ENCODE data around the gene TAB2. TPM values are rescaled to one million over a fixed set of nuclear protein-coding genes. Genes with fewer than 3 reads are reported as not detected.

Gene TAB2
- total RNA-seq, 4 donors from 2014 or later: 63.7 to 73.5 (median 69.2) TPM

DNA sequence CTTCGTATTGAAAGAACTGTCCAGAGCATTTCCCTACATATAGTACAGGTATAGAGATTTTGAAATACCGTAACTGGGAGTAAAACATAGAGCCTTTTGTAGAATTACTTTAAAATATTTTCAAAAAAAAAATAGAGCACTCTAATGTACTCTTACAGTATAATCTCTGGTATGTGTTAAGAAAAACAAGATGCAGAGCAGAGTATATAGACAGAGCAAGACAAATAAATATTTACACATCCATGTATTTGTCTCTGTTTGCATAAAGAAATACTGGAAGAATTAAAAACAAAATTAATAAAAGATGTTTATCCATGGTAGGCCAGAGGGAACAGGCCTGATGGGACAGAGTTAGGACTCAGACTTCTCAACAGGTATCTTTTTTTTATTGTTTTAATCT, 54.5 kb downstream of the TAB2 start:
- TF ChIP-seq POLR2A (IDR thresholded peaks at IDR 0.05): no peak
- TF ChIP-seq, protein P1, sequence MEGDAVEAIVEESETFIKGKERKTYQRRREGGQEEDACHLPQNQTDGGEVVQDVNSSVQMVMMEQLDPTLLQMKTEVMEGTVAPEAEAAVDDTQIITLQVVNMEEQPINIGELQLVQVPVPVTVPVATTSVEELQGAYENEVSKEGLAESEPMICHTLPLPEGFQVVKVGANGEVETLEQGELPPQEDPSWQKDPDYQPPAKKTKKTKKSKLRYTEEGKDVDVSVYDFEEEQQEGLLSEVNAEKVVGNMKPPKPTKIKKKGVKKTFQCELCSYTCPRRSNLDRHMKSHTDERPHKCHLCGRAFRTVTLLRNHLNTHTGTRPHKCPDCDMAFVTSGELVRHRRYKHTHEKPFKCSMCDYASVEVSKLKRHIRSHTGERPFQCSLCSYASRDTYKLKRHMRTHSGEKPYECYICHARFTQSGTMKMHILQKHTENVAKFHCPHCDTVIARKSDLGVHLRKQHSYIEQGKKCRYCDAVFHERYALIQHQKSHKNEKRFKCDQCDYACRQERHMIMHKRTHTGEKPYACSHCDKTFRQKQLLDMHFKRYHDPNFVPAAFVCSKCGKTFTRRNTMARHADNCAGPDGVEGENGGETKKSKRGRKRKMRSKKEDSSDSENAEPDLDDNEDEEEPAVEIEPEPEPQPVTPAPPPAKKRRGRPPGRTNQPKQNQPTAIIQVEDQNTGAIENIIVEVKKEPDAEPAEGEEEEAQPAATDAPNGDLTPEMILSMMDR (IDR thresholded peaks at IDR 0.05 in 4 of 5, conservative IDR thresholded peaks at IDR 0.05 in 1 of 5): no peak
- Histone ChIP-seq H3K36me3 (no peaks in the 10 kb centered on the region), H3K4me3 (no peak overlapping the region), H3K27me3 (no peaks in the 10 kb centered on the region), H3K4me1 (peaks cover 5 to 9% of the 10 kb centered on the region in 2 donors), H3K9me3 (no peaks in the 10 kb centered on the region), H3K27ac (no peak overlapping the region)
- in situ Hi-C loops (cut with MboI; ENCODE audit: low sequenced_read_pairs in 4 of 4): no loop called here
- DNase-seq (no peak), ATAC-seq (no peak)
- intact Hi-C loops (cut with DNase I; ENCODE audit: low total_unique reads): no loop called here

DNA sequence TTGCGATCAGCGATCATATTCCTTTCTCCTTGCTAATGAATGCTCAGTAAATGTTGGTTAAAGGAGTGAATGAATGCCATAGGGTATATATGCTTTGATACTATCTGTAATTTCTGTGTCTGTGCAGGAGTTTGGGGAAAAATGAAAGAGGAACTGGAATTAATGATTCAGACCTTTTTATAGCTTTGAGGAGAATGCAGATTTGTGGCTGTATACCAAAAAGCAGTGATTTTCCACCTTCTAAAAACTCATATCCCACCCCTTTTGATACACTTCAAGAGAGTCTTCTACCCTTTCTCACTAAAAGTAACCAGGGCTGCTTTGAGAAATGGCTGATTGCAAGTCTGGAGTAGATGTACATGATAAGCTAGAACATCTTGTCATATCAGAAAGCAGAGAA, 56.0 kb downstream of the TAB2 start:
- Histone ChIP-seq H3K27ac (no peak overlapping the region), H3K4me3 (no peak overlapping the region), H3K4me1 (no peaks in the 10 kb centered on the region), H3K36me3 (peaks cover 0 to 8% of the 10 kb centered on the region in 2 donors), H3K27me3 (no peaks in the 10 kb centered on the region), H3K9me3 (no peaks in the 10 kb centered on the region)
- TF ChIP-seq, protein P1 (IDR thresholded peaks at IDR 0.05 in 4 of 5, conservative IDR thresholded peaks at IDR 0.05 in 1 of 5): no peak
- TF ChIP-seq POLR2A (IDR thresholded peaks at IDR 0.05): no peak
- in situ Hi-C loops (cut with MboI; ENCODE audit: low sequenced_read_pairs in 4 of 4): no loop called here
- ATAC-seq: no peak
- DNase-seq: no peak
- intact Hi-C loops (cut with DNase I; ENCODE audit: low total_unique reads): no loop called here

DNA sequence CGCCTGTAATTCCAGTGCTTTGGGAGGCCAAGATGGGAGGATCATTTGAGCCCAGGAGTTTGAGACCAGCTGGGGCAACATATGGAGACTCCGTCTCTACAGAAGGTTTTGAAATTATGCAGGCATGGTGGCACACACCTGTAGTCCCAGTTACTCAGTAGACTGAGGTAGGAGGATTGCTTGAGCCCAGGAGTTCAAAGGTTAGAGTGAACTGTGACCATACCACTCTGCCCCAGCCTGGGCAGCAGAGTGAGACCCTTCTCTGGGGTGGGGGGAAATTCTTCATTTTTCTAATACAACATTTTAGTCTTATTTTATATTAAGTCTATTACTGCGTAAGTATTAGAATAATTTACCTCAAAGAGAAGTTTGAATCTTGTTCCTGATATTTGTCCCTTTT, 62.5 kb downstream of the TAB2 start:
- no peaks in the 10 kb centered on the region for H3K9me3 ChIP-seq
- H3K4me3 ChIP-seq: no peak overlapping the region
- in situ Hi-C loops (cut with MboI; ENCODE audit: low sequenced_read_pairs in 4 of 4) (no loop called here), intact Hi-C loops (cut with DNase I; ENCODE audit: low total_unique reads) (no loop called here)
- H3K36me3 ChIP-seq: peaks cover 0 to 38% of the 10 kb centered on the region in 2 donors
- DNase-seq (no peak), ATAC-seq (no peak)
- no peak overlapping the region for H3K27ac ChIP-seq
- no peaks in the 10 kb centered on the region for H3K27me3 ChIP-seq
- no peak for TF ChIP-seq POLR2A (IDR thresholded peaks at IDR 0.05)
- TF ChIP-seq, protein P1 (IDR thresholded peaks at IDR 0.05 in 4 of 5, conservative IDR thresholded peaks at IDR 0.05 in 1 of 5): no peak
- H3K4me1 ChIP-seq: no peaks in the 10 kb centered on the region

DNA sequence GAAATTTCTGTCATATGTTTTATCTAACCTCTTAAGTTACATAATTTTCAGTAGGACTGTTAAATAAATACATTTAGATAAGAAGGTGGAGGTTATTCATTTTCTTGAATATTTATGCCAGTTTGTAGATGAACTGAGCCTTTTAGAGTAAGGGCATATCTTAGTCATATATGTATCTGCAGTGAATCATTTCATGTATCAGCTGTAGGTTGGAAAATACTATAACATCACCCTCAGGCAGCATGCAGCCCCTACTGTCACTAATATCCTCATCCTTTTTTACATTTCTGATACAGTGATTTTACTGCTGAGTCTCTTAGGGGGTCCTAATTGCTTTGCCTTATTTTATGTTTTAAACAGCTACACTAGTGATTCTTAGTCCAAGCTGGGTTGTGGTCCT, 63.0 kb downstream of the TAB2 start:
- no peak overlapping the region for H3K27ac ChIP-seq
- H3K4me3 ChIP-seq: no peak overlapping the region
- intact Hi-C loops (cut with DNase I; ENCODE audit: low total_unique reads): no loop called here
- in situ Hi-C loops (cut with MboI; ENCODE audit: low sequenced_read_pairs in 4 of 4): no loop called here
- H3K27me3 ChIP-seq: no peaks in the 10 kb centered on the region
- DNase-seq (no peak), ATAC-seq (no peak)
- peaks cover 0 to 38% of the 10 kb centered on the region in 2 donors for H3K36me3 ChIP-seq
- TF ChIP-seq POLR2A (IDR thresholded peaks at IDR 0.05): no peak
- TF ChIP-seq, protein P1 (IDR thresholded peaks at IDR 0.05 in 4 of 5, conservative IDR thresholded peaks at IDR 0.05 in 1 of 5): no peak
- no peaks in the 10 kb centered on the region for H3K4me1 ChIP-seq
- H3K9me3 ChIP-seq: no peaks in the 10 kb centered on the region

DNA sequence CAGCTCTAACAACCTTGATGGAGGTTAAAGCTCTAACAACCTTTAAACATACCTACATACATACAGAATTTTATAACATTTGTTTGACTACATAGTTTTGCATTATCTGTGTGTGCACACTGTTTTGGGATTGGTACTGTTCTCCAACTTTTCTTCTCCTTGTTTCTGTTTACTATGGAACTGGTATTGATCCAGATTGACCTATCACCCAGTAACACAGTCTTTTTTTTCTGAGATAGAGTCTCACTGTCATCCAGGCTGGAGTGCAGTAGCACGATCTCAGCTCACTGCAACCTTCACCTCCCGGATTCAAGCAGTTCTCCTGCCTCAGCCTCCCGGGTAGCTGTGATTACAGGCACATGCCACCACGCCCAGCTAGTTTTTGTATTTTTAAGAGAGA, 65.9 kb downstream of the TAB2 start:
- Histone ChIP-seq H3K27ac (no peak overlapping the region), H3K9me3 (no peaks in the 10 kb centered on the region), H3K27me3 (no peaks in the 10 kb centered on the region), H3K4me1 (peaks cover 0 to 13% of the 10 kb centered on the region in 2 donors), H3K36me3 (peaks cover 0 to 31% of the 10 kb centered on the region in 2 donors), H3K4me3 (no peak overlapping the region)
- TF ChIP-seq POLR2A (IDR thresholded peaks at IDR 0.05): no peak
- TF ChIP-seq, protein P1 (IDR thresholded peaks at IDR 0.05 in 4 of 5, conservative IDR thresholded peaks at IDR 0.05 in 1 of 5): no peak
- no peak for DNase-seq
- intact Hi-C loops (cut with DNase I; ENCODE audit: low total_unique reads): no loop called here
- no peak for ATAC-seq
- in situ Hi-C loops (cut with MboI; ENCODE audit: low sequenced_read_pairs in 4 of 4): no loop called here
